K562 (cell line): Measurements from ENCODE around the gene CCDC60. TPM values are rescaled to one million over a fixed set of nuclear protein-coding genes. Genes with fewer than 3 reads are reported as not detected.

Experiments used
- ATAC-seq: fragments of 200-7000 bp; cut with Tn5 transposase; 3 replicates; pipeline ENCODE4 v1.9.1; 2020; ENCODE audit warnings: moderate library complexity
- BruUV-seq: library from RNA; stranded (reverse); fragments of 400-500 nt; replicated peaks from 2 replicates; lab custom pipeline; 2021; lab: Mats Ljungman, UMichigan
- CTCF ChIA-PET: fragments of 300-600 bp; formaldehyde crosslinking; extraction: SDS; loops from one replicate; lab custom pipeline; 2021; ENCODE audit warnings: low intra/inter-chr PET ratio; lab: Yijun Ruan, JAX
- POLR2A ChIA-PET: fragments of 300-600, 350-650 bp; sonication (Branson Sonifier 250); formaldehyde crosslinking; extraction: SDS; loops from one replicate; lab custom pipeline; 2021; ENCODE audit warnings: antibody characterized with exemption, inconsistent platforms; lab: Yijun Ruan, JAX
- DNase-seq, 4 experiments: peaks; one replicate each; pipeline versions ENCODE4 v3.0.0 to v3.0.0-alpha.2; 2011 to 2018; ENCODE audit warnings: low spot score in 3 of 4, mixed read lengths in 3 of 4; ENCODE audit errors: extremely low read depth in 1 of 4
- FAIRE-seq: peaks from 2 replicates; lab custom pipeline; 2011; peaks lifted over from hg19 to GRCh38; lab: Jason Lieb, UNC
- H2AFZ ChIP-seq: 2 replicates; pipeline ENCODE4 v1.6.0; 2011; ENCODE audit warnings: low read depth, low read length, control low read depth, inconsistent platforms
- H3K27ac ChIP-seq: fragments of 200-600 bp; 3 replicates; pipeline ENCODE4 v1.8.0; 2011; ENCODE audit warnings: low read depth, mild to moderate bottlenecking, control low read depth, inconsistent platforms, low read length, moderate library complexity, mixed read lengths; ENCODE audit errors: extremely low read depth
- H3K27me3 ChIP-seq, 2 experiments: fragments of 300-600 bp in 1 of 2; 2 replicates in 1 of 2; 3 replicates in 1 of 2; pipeline versions ENCODE4 v1.6.0 to v1.8.0; 2011; ENCODE audit warnings: inconsistent platforms in 2 of 2, low read length in 2 of 2, mild to moderate bottlenecking in 1 of 2, mixed read lengths in 1 of 2, moderate library complexity in 1 of 2; ENCODE audit not compliant: control insufficient read depth in 2 of 2, insufficient read depth in 2 of 2
- H3K36me3 ChIP-seq: fragments of 300-600 bp; 3 replicates; pipeline ENCODE4 v1.8.0; 2011; ENCODE audit warnings: mild to moderate bottlenecking, low read length, inconsistent platforms; ENCODE audit not compliant: control insufficient read depth, insufficient read depth
- H3K4me1 ChIP-seq, 2 experiments: fragments of 200-600 bp in 1 of 2; replicated peaks in 1 of 2; 2 replicates in 1 of 2; 3 replicates in 1 of 2; pipeline versions ENCODE4 v1.5.1 to v1.8.0; 2011; ENCODE audit warnings: inconsistent platforms in 2 of 2, low read length in 2 of 2, mild to moderate bottlenecking in 1 of 2, mixed read lengths in 1 of 2, moderate library complexity in 1 of 2; ENCODE audit not compliant: control insufficient read depth in 2 of 2, insufficient read depth in 2 of 2
- H3K4me2 ChIP-seq: 2 replicates; pipeline ENCODE4 v1.6.1; 2011; ENCODE audit warnings: low read length, control low read depth, inconsistent platforms, mixed read lengths; ENCODE audit not compliant: insufficient read depth
- H3K4me3 ChIP-seq: fragments of 200-600 bp; sonication (generic), shearing (Covaris generic); 2 replicates; pipeline ENCODE4 v1.5.1; 2016; ENCODE audit warnings: control low read depth, inconsistent platforms
- H3K79me2 ChIP-seq: fragments of 200-600 bp; 3 replicates; pipeline ENCODE4 v1.8.0; 2011; ENCODE audit warnings: low read length, inconsistent platforms; ENCODE audit not compliant: control insufficient read depth, insufficient read depth
- H3K9ac ChIP-seq, 2 experiments: 2 replicates each; pipeline versions ENCODE4 v1.6.0 to v1.6.1; 2011; ENCODE audit warnings: low read depth in 2 of 2, low read length in 2 of 2, control low read depth in 1 of 2, inconsistent platforms in 1 of 2, mild to moderate bottlenecking in 1 of 2, mixed read lengths in 1 of 2; ENCODE audit not compliant: insufficient read depth in 1 of 2
- H3K9me1 ChIP-seq: one replicate; pipeline ENCODE4 v1.6.0; 2011; ENCODE audit warnings: inconsistent platforms, mild to moderate bottlenecking, low read length, moderate library complexity; ENCODE audit not compliant: control insufficient read depth, insufficient read depth
- H3K9me3 ChIP-seq: replicated peaks from 2 replicates; pipeline ENCODE4 v1.5.1; 2011; ENCODE audit warnings: low read depth, low read length, inconsistent platforms; ENCODE audit not compliant: control insufficient read depth, insufficient read depth
- H4K20me1 ChIP-seq: replicated peaks from 2 replicates; pipeline ENCODE4 v1.6.1; 2011; ENCODE audit warnings: low read length, inconsistent platforms, mixed read lengths; ENCODE audit not compliant: control insufficient read depth, insufficient read depth
- ATF7 ChIP-seq: fragments of 450-650 bp; IDR thresholded peaks from 2 replicates; pipeline ENCODE4 v1.7.1; 2014; ENCODE audit warnings: mild to moderate bottlenecking, moderate library complexity
- E4F1 ChIP-seq: fragments of 250-450 bp; sonication (Bioruptor Pico); IDR thresholded peaks from 2 replicates; pipeline ENCODE4 v1.5.0; 2021; ENCODE audit warnings: mild to moderate bottlenecking, borderline replicate concordance
- ESRRB ChIP-seq: fragments of 250-450 bp; sonication (Bioruptor Pico); IDR thresholded peaks from 2 replicates; pipeline ENCODE4 v1.5.0; 2020; ENCODE audit warnings: mild to moderate bottlenecking, moderate library complexity, borderline replicate concordance
- MEIS2 ChIP-seq: fragments of 450-650 bp; IDR thresholded peaks from 2 replicates; pipeline ENCODE4 v1.6.1; 2014; ENCODE audit warnings: mild to moderate bottlenecking; ENCODE audit not compliant: partially characterized antibody
- RBM22 ChIP-seq: fragments of 200-400 bp; formaldehyde crosslinking; IDR thresholded peaks from 2 replicates; pipeline ENCODE4 v1.6.1; 2018; ENCODE audit warnings: low read length, low read depth; ENCODE audit not compliant: poor library complexity, severe bottlenecking
- SETDB1 ChIP-seq: IDR thresholded peaks from one replicate; pipeline ENCODE4 v1.6.1; 2012; ENCODE audit warnings: low read length, control low read depth, inconsistent platforms
- VEZF1 ChIP-seq: fragments of 200-800 bp; sonication (Bioruptor generic); IDR thresholded peaks from 2 replicates; pipeline ENCODE4 v1.6.1; 2017; ENCODE audit warnings: missing genetic modification characterization, missing compliant biosample characterization
- WGBS: fragments of 100-300 bp; shearing (Covaris generic); methylation state at CpG from one replicate; pipeline ENCODE4 v1.1.6; 2016; ENCODE audit warnings: low coverage, mixed read lengths; ENCODE audit not compliant: insufficient coverage; ENCODE audit errors: missing lambda C conversion rate; 5-methylcytosine and 5-hydroxymethylcytosine counted together
- in situ Hi-C: fragments of 300-500 bp; cut with MboI; formaldehyde crosslinking; loops from 4 replicates; pipeline ENCODE4 v1.15.0; 2018; ENCODE audit warnings: inconsistent platforms, mixed read lengths
- intact Hi-C: fragments of 100-400 bp; cut with micrococcal nuclease; formaldehyde crosslinking; loops from 2 replicates; pipeline ENCODE4 v1.14.2; 2022
- polyA plus RNA-seq, 8 experiments: library from polyadenylated mRNA; depleted of rRNA in 4 of 8; stranded (reverse) in 5 of 8; unstranded in 3 of 8; fragments of >200 nt; fragmentation: Nextera tagmentation in 2 of 8; fragmentation: Illumina TruSeq in 1 of 8; extraction: Ambion mirVana in 2 of 8; extraction: Trizol in 1 of 8; gene quantifications; 2 replicates each; pipeline versions ENCODE4 v1.2.1 to v1.2.3, GENCODE V29; 2011 to 2014; ENCODE audit warnings: inconsistent platforms in 1 of 8, missing spikeins in 1 of 8
- total RNA-seq, 7 experiments: library from RNA; depleted of rRNA in 6 of 7; stranded (reverse); fragments of >200 nt in 6 of 7; fragmentation: Illumina TruSeq in 2 of 7; extraction: Trizol in 2 of 7; gene quantifications; 2 replicates each; pipeline versions ENCODE4 v1.2.1 to v1.2.3, GENCODE V29; 2011 to 2021; ENCODE audit warnings: low replicate concordance in 1 of 7

The CCDC60 gene
- total and polyA plus RNA-seq, 9 of the 15 experiments (the other 6 are each of a cell fraction or from before 2014, with no cell fraction given) = not detected

GRCh38 chr12:119302451-119303080, 32.0 kb upstream of the CCDC60 start:
- no peak overlapping the region for H3K4me2 ChIP-seq
- CTCF ChIA-PET = no interaction called here
- H3K27ac ChIP-seq = no peak overlapping the region
- POLR2A ChIA-PET = no interaction called here
- no peaks in the 10 kb centered on the region for H3K36me3 ChIP-seq
- WGBS = 2% methylated on average over 7 of the region's 7 CpGs
- intact Hi-C loops = no loop called here
- no peaks in the 10 kb centered on the region for H4K20me1 ChIP-seq
- H2AFZ ChIP-seq = no peak overlapping the region
- FAIRE-seq = no peak
- no peak for DNase-seq
- TF ChIP-seq ATF7 (no peak), SETDB1 (no peak), E4F1 (CRISPR knock-in tag) (no peak), VEZF1 (CRISPR knock-in tag) (no peak), MEIS2 (no peak), RBM22 (no peak), ESRRB (CRISPR knock-in tag) (no peak)
- H3K9me3 ChIP-seq = no peaks in the 10 kb centered on the region
- H3K9ac ChIP-seq = no peak overlapping the region
- H3K4me3 ChIP-seq = no peak overlapping the region
- no TSS peak for BruUV-seq
- H3K79me2 ChIP-seq = no peaks in the 10 kb centered on the region
- in situ Hi-C loops = no loop called here
- H3K9me1 ChIP-seq = no peaks in the 10 kb centered on the region
- peaks cover 0 to 3% of the 10 kb centered on the region in 2 experiments; a peak in 2 of 5 replicates for H3K27me3 ChIP-seq
- H3K4me1 ChIP-seq = no peaks in the 10 kb centered on the region
- no peak for ATAC-seq
